Activated CD8-positive, alpha-beta memory T cell treated with anti-CD3 and anti-CD28 coated beads for 4 hours (primary cell): ENCODE results near the gene ITPKB.

Experiments used
- DNase-seq, 2 donors: peaks; one replicate each; pipeline ENCODE4 v3.0.0-alpha.2; 2020; ENCODE audit warnings: low read depth in 2 of 2

The ITPKB gene

DNA sequence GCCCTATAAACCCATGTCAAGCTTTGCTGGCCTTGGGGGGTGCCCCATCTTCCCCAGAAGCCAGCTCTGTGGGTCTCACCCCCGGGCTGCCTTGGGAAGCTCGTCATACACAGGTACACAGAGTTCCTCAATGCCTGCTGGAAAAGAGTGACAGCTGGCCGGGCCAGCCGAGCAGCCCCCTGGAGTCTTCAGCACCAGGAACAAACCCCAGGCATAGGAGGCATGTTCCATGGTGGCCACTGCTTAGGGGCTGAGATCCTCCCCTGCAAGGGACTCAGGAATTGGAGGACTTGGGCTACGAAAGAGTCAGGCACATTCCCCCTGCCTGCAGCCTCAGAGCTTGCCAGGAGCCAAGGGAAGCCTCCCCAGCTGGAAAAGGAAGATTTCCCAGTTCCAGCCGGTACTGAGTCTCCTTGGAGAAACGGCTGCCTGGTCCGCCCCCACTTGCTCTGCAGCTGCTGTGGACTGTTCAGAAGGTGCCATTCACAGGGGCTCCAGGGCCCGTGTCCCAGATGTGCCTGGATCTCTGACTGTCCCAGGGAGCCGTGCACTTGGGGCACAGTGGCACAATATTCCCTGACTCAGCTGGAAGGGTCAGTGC, 101.0 kb downstream of the ITPKB start:
- no peak for DNase-seq

DNA sequence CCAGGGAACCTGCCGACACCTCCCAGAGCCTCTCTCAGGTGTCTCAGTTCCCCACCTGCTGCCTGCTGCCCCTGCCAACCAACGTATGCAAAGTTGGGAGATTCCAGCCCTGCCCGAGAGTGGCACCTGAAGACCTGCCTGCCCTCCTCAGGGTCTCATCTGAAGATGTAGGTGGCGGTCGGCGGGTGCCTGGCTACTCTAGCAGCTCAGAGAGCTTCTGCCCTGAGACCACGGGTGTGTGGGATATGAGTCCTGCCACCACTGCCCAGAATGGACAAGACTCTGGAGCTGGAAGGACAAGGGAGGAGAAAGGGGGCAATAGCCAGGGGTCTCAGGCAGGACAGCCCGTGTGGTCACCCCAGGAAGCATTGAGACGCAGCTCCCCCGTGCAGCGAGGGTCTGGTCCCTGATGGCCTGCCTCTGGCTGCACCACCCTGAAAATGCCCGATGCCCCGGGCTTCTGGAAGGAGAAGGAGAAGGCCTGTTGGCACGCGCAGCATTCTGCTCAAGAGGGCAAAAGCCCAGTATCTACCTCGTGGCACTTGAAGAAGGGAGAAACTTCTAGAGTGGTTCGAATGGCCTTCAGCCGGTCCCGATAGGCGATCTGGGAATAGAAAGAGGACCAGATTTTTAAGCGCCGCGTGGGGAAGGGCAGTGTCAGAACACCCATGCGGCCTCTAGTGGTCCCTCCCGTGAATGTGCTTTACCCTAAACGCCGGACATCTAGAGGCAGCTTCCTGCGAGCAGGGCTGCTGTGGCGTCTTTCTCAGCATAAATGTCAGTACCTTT, 101.7 kb downstream of the ITPKB start:
- no peak for DNase-seq

DNA sequence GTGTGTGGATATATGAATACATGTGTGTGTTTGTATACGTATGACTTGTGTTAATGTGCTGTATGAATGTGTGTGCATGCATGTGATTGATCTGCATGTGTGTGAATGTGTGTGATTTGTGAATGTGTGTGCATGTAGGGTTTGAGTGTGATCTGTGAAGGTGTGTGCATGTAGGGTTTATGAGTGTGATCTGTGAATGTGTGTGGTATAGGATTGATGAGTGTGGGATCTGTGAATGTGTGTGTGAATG, 102.3 kb downstream of the ITPKB start:
- no peak for DNase-seq

DNA sequence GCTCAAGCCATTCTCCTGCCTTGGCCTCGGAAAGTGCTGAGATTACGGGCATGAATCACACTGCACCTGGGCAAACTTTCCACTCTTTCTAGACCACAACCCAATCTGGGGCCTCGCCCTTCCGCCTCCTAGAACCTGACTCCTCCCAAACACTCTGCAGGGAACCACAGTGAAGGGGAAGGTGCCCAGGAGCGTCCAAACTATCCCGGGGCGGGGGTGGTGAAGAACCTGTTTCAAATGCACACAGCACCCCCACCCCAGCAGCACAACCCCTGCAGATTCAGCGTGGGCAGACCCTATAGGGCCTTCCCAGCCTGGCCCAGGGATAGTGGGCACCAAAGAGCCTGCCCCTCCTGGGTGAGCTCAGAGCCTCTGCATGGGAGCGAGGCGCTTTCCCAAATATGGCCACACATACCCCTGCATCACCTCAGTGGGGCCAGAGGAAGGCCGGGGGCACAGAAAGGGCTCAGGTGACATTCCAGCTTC, 103.6 kb downstream of the ITPKB start:
- DNase-seq, result no peak

DNA sequence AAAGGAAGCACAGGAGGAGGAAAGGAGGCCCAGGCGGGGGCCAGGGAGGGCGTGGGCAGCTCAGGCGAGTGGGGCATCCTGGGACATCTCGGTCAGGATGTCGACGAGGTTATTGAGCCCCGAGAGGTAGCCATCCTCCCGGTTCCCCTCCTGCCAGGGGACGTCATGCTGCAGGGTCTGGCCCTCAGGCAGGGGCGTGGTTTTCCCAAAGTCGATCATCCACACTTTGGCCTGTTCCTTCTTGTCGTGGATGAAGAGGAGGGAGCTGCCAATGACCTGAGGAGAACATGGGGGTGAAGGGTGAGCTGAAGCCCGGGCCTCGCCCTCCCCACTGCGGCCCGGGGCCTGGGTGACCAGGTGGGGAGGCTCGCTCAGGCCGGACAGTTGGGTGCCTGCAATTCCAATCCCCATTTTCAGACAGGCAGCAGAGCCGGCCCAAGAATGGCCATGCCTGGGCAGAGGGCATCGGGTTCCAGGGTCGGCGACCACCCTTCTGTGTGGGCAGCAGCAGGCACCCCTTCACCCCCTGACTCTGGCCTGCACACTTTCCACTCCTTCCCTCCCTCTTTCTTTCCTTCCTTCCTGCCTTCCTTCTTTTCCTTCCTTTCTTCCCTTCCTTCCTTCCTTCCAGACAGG, 104.4 kb downstream of the ITPKB start:
- no peak for DNase-seq

DNA sequence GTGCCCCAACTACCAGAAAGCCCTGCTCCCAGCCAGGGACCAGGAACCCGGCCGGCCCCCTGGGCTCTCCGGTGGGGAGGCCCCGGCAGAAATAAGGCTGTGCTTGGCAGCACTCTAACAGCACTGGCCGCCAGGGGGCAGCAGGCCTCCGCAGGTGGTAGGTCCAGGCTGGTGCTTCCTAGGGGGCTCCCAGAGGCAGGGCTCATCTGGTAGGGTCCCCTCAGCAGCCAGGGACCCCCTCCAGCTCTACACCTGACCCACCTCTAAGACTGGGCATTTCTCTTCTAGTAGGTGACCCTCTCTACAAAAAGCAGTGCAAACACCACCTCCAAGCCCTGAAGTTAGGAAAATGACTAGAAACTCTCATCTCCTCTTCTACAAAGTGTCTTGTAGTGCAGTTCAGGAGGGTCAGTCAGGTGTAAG, 104.9 kb downstream of the ITPKB start:
- DNase-seq, result peak; percentile 66 to 67

DNA sequence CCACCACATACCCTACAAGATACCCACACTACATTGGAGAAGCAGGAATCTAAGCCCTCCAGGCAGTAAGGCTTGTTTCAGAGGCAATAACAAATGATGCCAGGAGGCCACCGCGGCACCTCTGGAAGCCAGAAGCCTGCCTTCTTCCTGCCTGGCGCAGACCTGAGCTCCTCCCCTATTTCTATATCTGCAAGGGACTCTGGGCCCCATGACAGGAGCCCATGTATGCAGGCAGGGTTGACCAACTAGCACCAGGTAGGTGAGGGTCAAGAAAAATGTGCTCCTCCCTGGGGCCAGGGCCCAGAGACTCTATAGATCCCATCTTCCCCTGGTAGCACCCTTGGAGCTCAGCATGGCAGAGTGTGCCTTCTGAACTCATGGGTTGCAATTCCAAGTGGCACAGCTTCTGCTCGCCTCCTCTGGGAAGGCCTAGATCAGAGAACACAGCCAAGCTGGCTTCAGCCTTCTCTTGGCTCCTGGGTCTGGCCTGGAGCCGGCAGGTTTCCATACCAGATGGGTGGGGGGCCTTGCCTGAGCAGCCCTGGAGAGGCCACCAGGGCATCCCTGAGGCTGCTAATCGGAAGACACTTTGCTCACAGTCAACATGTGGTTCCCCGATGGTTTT, 105.4 kb downstream of the ITPKB start:
- no peak for DNase-seq

DNA sequence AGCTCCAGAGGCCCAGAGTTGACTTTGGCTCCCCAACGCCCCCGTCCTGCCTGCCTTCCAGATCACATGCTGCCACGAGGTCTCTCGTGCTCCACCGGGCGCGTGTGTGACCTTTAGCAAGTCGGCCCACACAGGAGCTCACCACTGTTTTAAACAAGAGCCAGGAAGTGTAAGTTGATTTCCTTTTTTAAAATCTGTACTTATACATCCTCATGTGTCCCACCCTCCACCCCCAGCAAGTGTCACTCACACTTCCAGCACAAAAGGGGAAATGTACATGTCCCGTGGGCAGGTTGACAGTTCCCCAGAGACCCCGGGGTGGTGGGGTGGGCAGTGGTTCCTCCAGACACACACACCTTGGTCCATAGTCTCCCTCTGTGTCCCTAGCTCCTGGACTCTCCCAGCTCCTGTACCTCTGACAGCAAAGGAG, 106.1 kb downstream of the ITPKB start:
- no peak for DNase-seq

DNA sequence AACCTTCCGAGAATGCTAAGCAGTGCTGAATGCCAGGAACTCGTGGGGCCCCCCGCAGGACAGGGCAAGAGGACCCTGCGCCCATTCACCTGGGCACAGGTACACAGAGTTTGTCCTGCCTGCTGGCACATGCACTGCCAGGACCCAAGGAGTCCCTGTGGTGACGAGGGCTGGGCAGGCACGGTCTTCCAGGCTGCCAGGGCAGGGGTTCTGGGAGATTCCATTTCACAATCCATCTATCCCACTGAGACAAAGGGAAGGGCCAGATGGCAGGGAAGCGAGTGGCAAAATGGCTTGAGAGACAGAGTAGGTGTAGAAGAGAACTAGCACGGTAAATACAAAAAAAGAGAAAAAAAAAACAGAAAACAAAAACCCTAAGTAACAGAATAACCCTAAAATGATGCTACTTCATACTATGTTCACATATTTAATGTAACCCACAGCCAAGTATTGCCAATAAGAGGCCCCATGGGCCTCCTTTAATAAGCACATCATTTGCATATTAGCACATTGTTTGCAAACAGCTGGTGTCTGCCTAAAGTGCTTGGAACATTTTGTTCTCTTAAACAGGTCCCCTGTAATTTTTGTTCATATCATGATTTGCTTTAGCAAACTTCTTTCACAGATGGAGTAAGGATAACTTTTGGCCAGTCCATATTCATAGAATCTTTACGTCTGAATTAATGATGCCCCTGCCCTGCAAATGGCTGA, 106.8 kb downstream of the ITPKB start:
- no peak for DNase-seq

DNA sequence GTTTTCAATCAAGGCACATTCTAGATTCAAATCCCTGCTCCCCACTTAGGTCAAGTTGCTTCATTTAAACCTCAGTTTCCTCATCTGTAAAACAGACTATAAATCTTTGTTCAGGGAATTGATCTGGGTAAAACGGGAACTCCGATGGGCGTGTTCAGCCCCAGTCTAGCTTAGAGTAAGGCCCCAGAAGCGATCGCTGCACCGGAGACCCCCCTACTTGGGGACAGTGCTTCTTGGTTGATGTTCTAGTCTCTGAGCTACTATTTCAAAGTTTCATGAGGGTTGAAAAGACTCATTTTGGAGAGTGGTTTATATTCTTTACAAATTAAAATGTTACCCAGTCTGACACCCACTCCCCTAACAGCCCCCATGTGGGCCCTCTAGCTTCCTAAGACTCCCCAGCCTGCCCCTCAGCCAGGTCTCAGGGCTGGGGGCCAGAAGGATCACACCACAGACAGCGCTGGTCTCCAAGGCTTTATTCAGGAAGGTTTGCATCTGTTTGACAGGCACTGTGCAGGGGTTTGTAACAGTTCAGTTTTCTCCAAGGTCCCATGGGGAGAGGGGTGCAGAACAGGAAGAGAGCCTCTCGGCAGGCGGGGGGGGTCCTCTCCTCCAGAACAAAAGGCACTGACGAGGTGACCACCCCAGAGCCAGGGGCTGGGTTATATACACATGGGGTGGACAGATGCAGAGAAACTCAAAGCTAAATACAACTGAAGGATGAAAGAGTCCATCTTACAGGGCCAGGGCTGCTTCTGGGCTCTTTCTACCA, 107.7 kb downstream of the ITPKB start:
- no peak for DNase-seq

DNA sequence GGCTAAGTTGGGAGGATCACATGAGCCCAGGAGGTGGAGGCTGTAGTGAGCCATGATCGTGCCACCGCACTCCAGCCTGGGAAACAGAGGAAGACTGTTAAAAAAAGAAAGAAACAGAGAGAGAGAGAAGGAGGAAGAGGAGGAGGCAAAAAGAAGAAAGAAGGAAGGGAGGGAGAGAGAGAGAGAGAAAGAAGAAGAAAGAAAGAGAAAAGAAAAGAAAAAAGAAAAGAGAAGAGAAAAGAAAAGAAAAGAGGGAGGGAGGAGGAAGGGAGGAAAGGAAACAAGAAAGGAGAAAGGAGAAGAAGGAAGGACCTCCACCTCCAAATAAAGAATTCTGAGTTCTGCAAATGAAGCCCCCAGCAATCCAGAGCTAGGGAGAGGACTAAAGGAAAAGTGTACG, 108.5 kb downstream of the ITPKB start:
- DNase-seq, result no peak

DNA sequence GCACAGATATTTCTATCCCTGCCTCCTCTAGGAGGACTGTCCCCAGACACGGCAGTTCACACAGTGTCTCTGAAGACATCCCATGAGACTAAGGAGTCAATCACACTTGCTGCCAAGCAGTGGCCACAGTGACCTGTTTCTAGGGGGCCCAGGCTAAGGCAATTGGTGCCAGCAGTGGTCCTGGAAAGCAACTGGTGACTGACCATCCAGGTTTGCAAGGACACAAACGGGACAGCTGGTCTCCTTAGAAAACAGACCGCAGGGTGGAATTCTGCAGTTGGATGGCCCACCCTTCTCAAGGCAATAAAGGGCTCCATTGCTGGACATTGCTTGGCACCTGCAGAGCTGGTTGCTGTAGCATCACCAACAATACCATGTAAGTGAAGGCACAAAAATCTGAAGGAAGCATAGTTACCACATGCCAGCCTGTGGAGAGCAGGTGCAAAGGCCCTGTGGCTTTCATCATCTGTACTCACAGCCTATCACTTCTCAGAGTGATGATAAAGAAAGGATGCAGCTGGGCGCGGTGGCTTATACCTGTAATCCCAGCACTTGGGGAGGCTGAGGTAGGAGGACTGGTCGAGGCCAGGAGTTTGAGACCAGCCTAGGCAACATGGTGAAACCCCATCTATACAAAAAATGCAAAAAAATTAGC, 109.1 kb downstream of the ITPKB start:
- DNase-seq, result no peak

DNA sequence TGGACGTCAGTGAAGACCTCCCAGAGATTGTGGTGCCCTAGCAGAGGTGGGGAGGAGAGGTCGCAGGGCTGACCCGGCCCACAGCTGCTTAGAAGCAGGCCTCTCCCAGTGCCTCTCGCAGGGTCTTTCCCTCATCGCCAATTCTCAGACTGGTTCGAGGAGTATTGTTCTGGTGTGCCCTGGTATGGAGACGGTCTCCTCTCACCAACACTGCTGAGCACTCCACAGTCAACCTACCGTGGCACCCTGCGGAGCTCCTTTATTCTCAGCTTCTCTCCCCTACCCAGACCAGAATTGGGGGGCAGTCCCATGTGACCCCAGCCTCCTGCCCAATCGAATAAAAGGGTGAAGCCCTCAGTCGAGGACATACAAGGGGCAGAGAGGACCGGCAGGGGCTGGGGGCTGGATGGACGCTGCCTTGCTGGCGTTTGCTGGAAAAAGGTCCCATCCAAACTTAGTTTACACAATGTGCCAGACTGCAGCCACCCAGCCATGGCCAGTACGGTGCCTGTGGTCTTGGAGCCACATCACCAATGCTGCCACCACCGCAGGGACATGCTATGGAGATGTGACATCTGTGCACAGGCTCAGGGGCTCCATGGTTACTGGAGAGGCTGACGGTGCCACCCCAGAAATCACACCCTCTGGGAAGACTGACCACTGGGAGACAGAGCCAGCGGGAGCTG, 109.7 kb downstream of the ITPKB start:
- no peak for DNase-seq

DNA sequence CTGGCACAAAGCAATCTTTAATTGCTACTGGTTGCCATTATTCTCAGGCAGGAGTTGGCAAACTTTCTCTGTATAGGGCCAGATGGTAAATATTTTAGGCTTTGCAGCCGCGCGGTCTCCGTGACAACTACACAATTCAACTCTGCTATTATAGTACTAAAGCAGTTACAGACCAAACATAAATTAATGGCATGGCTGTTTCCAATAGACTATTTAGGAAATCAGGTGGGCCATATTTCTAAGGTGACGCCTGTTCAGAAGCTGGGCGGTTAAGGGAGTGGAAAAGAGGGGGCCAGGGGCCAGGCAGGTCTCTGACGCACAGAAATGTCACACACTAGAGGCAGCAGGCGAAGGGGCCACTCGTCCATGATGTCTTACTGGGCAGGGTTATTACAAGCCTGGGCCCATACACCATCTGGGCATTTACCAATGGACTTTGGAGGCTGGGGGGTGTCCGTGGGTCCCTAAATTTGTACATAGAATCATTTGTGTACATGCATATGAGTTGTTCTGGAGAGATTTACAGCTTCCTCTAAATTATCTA, 110.4 kb downstream of the ITPKB start:
- DNase-seq, result no peak

DNA sequence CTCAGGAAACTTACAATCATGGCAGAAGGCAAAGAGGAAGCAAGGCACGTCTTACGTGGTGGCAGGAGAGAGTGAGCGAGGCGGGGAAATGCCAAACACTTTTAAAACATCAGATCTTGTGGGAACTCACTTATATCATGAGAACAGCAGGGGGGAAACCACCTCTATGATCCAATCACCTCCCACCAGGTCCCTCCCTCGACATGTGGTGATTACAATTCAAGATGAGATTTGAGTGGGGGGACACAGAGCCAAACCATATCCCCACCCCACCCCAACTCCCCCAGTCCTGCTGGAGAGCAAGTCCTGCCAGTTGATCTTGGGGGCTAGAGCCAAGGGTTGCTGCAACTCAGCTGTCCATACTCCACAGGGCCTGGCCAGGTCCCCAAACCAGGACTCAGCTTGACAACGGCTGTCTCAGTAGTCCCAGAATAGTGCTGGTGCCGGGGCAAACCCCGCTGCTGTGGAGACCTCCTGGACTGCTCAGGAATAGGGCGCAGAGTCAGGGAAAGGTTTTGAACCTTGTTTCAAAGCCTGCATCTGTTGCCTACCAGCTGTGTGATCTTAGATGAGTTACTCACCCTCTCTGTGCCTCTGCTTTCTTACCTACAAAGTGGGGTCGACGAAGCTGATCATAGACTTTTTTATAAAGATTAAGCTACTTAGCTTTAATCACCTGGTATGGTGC, 111.0 kb downstream of the ITPKB start:
- no peak for DNase-seq

DNA sequence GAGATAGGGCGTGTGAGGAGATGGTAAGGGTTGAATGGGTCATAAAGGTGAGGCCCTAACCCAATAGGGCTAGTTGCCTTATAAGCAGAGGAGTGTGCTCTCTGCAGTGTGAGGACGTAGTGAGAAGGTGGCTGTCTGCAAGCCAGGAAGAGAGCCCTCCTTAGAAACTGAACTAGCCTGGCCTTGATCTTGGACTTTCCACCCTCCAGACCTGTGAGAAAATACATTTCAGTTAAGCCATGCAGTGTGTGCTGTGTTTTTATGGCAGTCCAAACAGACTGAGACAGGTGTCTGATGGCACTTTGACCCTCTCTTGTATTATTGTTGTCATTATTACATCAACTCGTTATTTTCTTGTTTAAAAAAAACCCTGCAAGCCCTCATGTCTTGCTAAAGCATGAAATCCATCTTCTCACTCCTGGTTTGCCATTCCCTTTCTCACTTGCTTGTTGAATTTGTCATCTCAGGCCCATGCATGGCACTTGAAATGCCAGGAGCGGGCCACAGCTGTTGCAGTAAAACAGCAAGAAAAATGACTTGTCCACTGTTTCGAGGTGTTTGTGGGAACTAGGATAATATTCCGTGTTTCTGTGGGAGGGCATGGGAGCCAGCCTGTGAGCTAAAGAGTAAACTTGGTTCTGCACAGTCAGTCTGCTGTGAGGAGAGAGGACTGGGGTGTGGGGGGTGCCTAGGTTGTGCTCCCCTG, 111.9 kb downstream of the ITPKB start:
- no peak for DNase-seq

DNA sequence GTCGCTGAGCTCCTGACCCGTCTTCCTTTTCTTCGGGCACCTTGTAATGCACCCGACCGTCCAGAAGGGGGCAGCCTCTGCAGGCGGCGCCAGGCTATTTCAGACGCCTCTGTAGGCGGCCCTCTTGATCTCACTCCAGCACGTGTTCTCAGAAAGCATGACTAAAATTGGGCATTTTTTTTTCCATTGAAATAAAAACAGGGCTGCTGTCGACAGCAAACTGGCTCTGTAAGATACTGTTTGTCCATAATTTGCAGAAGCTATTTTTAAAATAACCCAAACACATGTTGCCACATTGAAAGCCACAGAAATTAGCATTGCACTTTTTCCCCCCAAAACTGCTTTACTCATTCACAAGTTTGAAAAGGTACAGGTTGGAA, 112.5 kb downstream of the ITPKB start:
- DNase-seq, result peak; percentile 66 to 69

DNA sequence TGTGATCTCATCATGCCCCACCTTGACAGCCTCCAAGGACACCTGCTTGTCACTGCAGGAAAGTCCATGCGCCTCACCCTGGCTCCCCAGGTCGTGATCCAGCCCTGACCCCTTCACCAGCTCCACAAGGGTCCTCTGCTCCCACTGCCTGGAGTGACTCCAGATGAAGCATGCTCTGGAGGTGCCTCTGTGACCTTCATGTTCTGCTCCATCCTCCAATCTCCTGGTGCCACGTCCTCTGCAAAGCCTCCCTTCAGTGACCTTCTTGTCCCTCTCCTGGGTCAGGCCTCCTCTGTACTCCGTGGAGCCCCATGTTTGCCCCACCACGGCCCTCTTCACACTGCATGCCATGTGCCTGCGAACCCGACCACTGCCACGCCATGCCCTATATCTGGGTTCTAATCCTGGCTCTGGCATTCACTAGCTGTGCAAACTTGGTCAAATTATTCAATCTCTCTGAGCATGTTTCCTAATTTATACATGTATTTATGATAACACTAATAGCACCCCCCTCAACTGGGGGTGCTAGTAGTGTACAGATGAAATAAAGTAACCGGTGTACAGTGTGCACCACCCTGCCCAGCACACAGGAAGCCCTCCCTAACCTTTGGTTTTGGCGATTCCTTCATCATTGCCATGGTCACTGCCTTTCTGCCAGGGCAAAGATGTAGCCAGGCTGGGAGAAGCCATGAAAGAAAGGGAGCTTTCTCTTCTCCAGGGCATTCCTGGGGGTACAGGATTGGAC, 113.1 kb downstream of the ITPKB start:
- DNase-seq, result no peak
